Measurements from ENCODE around the gene NSRP1. TPM values are rescaled to one million over a fixed set of nuclear protein-coding genes. Genes with fewer than 3 reads are reported as not detected.

NSRP1 gene
- polyA plus RNA-seq, 3 donors, result 14.9 to 46.7 (median 21.8) TPM

DNA sequence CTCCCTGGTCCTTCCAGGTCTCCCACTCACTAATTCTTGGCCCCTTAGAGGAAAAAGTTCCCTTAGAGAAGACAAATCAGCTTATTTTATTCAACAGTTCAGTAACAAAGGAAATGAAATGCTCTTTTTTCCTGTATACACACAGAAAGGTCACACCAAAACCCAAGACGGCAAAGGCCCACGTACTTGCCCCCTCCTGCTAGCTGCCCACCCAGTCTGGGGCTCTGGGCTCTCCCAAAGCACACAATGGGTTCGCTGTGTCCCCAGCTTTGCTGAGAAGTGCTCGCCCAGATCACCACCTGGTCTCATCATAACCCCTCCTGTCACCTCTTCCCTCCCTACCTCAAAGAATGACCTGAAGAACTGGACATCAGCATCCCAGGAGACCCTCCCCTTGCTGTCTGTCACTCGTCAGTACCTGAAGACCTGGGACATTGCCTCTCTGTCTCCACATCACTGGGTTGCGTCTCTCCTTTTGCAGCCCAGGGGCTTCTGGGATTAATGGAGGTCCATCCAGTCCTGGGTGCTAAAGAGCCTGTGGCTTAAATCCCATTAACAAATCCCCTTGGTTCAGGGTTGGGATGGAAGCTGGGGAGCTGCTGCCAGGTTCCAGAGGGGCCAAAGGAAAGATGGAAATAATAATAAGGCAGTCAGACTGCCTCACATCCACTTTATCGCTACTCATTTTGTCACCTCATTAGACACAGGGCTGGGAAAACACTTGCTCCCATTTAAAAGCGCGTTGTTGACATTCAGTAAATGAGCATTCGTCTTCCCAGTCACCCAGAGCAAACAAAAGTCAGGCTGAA, 115.6 kb downstream of the NSRP1 start:
- no peak overlapping the region for H3K27ac ChIP-seq (ENCODE audit: low read depth, low read length)
- 55 to 82% (median 82%) methylated on average over 10 of the region's 10 CpGs for WGBS, 3 donors

DNA sequence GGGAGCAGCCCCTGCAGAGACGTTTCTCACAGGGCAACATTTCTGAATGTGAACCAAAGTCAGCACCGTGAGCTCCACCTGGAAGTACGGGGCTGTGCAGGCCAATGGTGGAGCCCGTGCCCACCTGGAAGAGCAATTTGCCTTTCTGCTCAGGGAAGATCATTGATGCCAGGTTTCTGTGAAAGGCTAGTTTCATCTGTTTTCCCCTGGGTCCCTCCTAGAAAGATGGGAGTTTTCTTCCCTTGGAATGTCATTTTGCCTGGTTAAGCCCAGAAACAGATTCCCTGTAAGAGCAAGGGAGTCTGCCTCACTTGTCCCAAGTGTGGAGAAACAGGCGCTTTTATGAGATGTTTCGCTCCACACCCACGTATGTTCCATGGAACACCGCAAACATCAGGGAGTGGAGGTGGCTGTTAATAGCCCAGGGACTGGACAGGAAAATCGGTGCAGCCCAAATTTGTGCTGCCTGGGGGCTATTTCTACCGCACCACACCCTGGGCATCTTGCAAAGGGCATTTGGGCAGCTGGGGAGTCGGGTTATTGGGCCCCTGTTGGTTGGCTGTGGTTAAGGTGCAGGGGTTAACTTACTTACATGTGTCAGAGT, 116.3 kb downstream of the NSRP1 start:
- 58 to 84% (median 77%) methylated on average over 11 of the region's 11 CpGs for WGBS, 3 donors

DNA sequence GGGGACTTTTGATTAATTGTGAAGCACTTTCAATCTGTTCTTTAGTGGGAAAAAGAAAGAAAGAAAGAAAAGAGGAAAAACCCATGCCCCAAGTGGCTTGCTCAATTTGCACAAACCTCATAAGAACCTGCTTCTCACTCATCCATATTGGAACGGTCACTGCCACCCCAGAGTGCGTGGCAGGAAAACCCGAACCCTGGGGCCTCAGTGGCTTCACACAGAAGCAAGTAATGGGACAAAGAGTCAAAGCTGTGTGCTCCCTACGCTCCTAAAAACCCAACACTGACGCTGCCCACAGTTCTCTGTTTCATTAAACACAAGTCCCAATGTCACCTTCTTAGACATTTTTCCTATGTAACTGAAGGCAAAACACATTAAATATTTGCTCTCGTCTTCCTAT, 117.7 kb downstream of the NSRP1 start:
- H3K27ac ChIP-seq (ENCODE audit: low read depth, low read length), result no peak overlapping the region
- 80 to 87% (median 81%) methylated on average over 6 of the region's 6 CpGs for WGBS, 3 donors

More for the DNA sequence above, 116.3 kb downstream of the NSRP1 start:
- no peak overlapping the region for H3K27ac ChIP-seq (ENCODE audit: low read depth, low read length)

DNA sequence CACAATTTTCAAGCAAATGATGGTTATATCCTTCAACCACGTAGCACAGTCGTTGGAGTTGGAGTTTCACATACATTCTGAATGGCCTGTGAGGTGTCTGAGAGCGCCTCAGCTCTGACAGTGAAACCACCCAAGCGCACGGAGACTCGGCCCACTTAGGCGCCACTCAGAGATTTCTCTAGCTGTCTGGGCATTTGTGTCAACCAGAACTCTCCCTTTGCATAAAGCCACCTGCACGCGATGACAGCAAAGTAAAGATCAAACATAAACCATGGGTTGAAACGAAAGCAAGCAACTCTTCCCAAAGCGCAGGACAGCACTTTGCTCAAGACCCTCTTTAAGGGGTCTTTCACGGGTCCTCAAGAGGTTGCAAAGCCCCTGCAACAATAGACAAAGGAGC, 118.3 kb downstream of the NSRP1 start:
- WGBS, 3 donors, result 39 to 46% (median 40%) methylated on average over 12 of the region's 12 CpGs
- H3K27ac ChIP-seq (ENCODE audit: low read depth, low read length), result no peak overlapping the region

DNA sequence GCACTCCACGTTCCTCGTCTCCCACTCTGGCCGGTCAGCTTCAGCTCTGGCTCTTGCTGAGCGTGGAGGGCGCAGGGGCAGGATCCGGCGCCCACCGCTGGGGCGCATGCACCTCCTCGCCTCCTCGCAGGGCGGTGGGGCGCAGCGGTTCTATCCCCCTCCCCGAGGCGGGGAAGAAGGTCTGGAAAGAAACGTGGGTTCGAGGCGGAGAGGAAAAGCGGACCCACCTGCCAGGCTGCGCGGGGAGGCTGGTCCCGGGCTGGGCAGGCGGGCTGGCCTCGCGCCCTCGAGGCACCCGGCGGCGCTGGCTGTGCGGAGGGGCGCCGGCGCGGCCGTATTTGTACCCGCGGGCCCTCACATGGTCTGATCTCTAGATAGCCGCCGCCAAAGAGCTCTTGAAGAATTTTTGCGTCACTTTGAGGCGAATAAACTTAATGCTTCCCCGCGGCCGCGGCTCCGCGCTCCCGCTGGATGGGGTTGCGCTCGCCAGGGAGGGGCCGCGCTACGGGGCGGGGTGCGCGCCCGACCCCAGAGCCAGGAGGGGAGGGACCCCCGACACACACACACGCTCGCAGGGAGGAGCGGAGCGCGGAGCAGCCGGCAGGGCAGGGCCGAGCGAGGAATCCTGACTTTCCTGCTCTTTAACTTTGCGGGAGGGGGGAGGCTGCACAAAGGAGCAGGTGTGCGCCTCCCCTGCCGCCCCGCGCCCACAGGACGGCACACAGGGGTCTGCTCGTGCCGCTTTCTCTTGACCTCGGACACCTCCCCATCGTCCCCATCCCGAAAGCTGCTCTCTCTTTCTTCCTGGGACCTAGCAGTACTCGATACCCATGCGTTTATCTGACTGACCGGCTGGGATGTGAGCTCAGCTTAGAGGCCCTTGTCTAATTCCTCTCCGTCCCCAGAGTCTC, 119.0 kb downstream of the NSRP1 start, which contains the start of gene SLC6A4:
SLC6A4 (minus strand) TSS at position 312 of the 911 bp plus-strand sequence. CDS start 13,739 bp downstream, outside the sequence.
- H3K27ac ChIP-seq (ENCODE audit: low read depth, low read length), result no peak within 1 kb of the TSS

More for the DNA sequence above, 119.0 kb downstream of the NSRP1 start, which contains the start of gene SLC6A4:
- 4% methylated on average over 72 to 82 of the region's 82 CpGs for WGBS, 3 donors

Other genes with a start within 250 kb of the NSRP1 start
- gene SSH2, start 186.6 kb upstream of the NSRP1 start, polyA plus RNA-seq, result 10 to 100 TPM in 2 of 3 donors, 1 to 10 TPM in 1; 7.8 to 16.1 (median 15.1) TPM
- gene EFCAB5, start 175.2 kb upstream of the NSRP1 start, polyA plus RNA-seq, result under 1 TPM in 2 of 3 donors, not detected in 1; 0.01 to 0.07 TPM
- gene SLC6A4, start 118.9 kb downstream of the NSRP1 start, polyA plus RNA-seq, result under 1 TPM in 2 of 3 donors, not detected in 1; 0.06 to 0.29 TPM
- 10 to 100 TPM; 18.1 to 25.4 (median 18.4) TPM for gene BLMH, start 175.1 kb downstream of the NSRP1 start, polyA plus RNA-seq
- not detected for gene TMIGD1, start 217.2 kb downstream of the NSRP1 start, polyA plus RNA-seq